Measurements from ENCODE around the gene TMEM178A.

TMEM178A gene

DNA sequence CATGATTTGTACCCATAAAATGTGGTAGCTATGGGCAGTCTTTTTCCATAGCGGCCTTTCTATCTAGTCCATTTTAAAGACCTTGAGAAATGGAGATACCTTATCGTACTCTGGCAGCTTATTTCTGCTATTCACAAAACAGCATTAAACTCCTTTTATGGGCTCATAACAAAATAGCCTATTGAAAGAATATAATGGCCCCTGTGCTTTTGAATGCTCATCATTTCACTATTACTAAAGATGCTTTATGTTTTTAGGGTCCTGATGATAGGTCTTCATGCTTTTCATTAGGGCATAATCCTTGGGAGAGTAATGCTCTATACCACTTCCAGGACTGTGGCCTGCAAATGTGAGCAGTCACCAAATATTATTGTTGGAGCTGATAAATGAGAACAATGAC is 7.3 kb upstream of the TMEM178A start:
- Mint-ChIP-seq H3K9me3 (peaks cover 3 to 8% of the 10 kb centered on the region in 2 donors), H3K4me3 (no peak overlapping the region), H3K27me3 (peaks cover 28 to 35% of the 10 kb centered on the region in 2 donors), H3K4me1 (ENCODE audit: low read depth in 2 of 2) (no peaks in the 10 kb centered on the region), H3K36me3 (ENCODE audit: insufficient read depth) (no peaks in the 10 kb centered on the region), H3K27ac (no peak overlapping the region)
- ATAC-seq (replicated peaks) (no peak), DNase-seq (no peak)

GRCh38 chr2:39659765-39660611 is 5.7 kb upstream of the TMEM178A start:
- H3K27me3 Mint-ChIP-seq: peaks cover 32 to 35% of the 10 kb centered on the region in 2 donors
- H3K9me3 Mint-ChIP-seq: no peaks in the 10 kb centered on the region
- H3K4me1 Mint-ChIP-seq (ENCODE audit: low read depth in 2 of 2): peaks cover 0 to 3% of the 10 kb centered on the region in 2 donors
- H3K27ac Mint-ChIP-seq: no peak overlapping the region
- no peak overlapping the region for H3K4me3 Mint-ChIP-seq
- DNase-seq (no peak), ATAC-seq (replicated peaks) (no peak)
- H3K36me3 Mint-ChIP-seq (ENCODE audit: insufficient read depth): no peaks in the 10 kb centered on the region

DNA sequence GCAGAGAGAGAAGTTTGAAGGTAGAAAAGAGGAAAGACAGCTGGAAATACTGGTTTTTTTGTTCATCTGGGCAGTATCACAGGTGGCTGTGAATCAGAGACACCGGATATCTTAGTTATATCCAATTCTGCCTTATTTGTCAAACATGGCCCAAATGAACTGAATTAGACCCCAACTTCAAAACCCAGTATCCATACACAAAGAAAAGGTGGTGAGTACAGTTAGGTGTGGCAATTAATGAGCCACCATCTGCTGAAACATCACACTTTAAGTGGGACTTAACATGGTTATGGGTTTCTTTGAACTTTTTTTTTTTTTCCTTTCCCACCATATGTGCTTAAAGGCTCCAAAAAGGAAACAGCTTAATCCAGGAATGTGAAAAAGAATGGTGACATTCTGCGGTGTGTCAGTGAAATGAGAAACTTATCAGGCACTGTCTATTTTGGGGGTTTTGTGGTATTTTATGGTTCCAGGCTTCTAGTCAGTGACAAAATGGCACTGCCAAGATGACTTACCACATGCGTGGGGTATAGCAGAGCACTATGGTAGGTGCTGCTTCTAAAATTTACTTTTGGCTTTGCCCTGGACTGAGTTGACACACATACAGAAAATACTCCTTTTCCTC is 5.0 kb upstream of the TMEM178A start:
- peaks cover 38 to 40% of the 10 kb centered on the region in 2 donors for H3K27me3 Mint-ChIP-seq
- no peak overlapping the region for H3K4me3 Mint-ChIP-seq
- H3K36me3 Mint-ChIP-seq (ENCODE audit: insufficient read depth): peaks cover 2% of the 10 kb centered on the region
- H3K27ac Mint-ChIP-seq: no peak overlapping the region
- ATAC-seq (replicated peaks) (no peak), DNase-seq (no peak)
- peaks cover 0 to 6% of the 10 kb centered on the region in 2 donors for H3K4me1 Mint-ChIP-seq (ENCODE audit: low read depth in 2 of 2)
- H3K9me3 Mint-ChIP-seq: no peaks in the 10 kb centered on the region

DNA sequence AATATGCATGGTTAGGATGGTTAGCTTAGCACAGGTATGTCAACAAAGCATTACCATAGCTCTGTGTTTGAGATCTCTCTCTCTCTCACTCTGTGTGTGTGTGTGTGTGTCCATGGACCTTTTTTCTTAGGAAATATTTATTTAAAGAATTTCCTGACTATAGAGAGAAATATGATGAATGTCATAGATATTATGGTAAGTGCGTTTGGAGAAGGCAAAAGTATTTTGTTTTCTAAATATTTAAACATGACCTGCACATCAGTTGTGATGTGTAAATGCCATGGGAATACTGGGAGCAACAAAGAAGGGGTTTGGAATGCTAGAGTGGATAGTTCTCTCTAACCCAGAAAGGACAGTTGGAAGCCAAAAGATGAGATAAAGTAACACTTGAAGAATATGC is 3.9 kb upstream of the TMEM178A start:
- Mint-ChIP-seq H3K27ac (no peak overlapping the region), H3K36me3 (ENCODE audit: insufficient read depth) (peaks cover 2% of the 10 kb centered on the region), H3K4me1 (ENCODE audit: low read depth in 2 of 2) (peaks cover 0 to 11% of the 10 kb centered on the region in 2 donors), H3K4me3 (no peak overlapping the region), H3K9me3 (no peaks in the 10 kb centered on the region), H3K27me3 (peaks cover 42 to 46% of the 10 kb centered on the region in 2 donors)
- DNase-seq: no peak
- ATAC-seq (replicated peaks): no peak

DNA sequence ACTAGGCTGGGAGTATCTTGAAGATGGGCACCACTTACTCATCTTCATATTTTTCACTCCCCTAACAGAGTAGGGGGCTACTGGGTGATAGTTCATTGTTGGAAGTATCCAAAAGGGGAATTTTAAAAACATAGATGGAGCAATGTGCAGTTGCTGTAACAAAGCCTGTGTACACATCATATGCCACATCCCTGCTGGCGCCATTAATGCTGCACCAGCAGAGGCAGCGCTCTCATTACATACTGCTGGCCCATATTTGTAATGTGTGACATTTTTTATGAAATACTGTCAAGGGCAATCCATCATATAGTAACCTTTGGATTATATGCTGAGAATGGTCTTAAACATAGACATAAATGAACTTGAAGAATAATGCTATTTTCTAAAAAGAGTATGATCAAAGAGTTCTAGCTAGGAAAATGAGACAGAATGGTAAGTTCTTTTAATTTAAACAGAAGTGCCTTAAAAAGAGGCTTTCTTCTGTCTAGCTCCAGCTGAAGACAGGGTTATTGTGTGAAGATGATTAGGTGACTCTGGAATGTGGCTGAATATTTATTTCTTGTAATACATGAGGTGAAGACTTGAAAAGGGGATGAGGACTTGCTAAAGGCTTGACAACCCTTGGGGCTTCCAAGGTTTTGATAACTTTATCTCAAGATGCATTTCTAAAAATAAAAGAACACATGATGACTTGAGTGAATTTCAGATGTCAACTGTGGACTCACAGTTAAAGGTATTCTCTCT is 2.4 kb upstream of the TMEM178A start:
- Mint-ChIP-seq H3K9me3 (no peaks in the 10 kb centered on the region), H3K36me3 (ENCODE audit: insufficient read depth) (peaks cover 2% of the 10 kb centered on the region), H3K27me3 (peaks cover 57 to 62% of the 10 kb centered on the region in 2 donors), H3K27ac (no peak overlapping the region), H3K4me3 (no peak overlapping the region), H3K4me1 (ENCODE audit: low read depth in 2 of 2) (peaks cover 0 to 11% of the 10 kb centered on the region in 2 donors)
- ATAC-seq (replicated peaks) (no peak), DNase-seq (no peak)

GRCh38 chr2:39664232-39664887 is 1.4 kb upstream of the TMEM178A start:
- no peak overlapping the region for H3K27ac Mint-ChIP-seq
- DNase-seq: no peak
- H3K36me3 Mint-ChIP-seq (ENCODE audit: insufficient read depth): peaks cover 2% of the 10 kb centered on the region
- ATAC-seq (replicated peaks): no peak
- no peaks in the 10 kb centered on the region for H3K9me3 Mint-ChIP-seq
- peaks cover 0 to 11% of the 10 kb centered on the region in 2 donors for H3K4me1 Mint-ChIP-seq (ENCODE audit: low read depth in 2 of 2)
- peak overlapping the region in 1 of 2 donors; percentile 44 for H3K4me3 Mint-ChIP-seq
- H3K27me3 Mint-ChIP-seq: peaks cover 67% of the 10 kb centered on the region in 2 donors

GRCh38 chr2:39664888-39665591 is 677 bp upstream of the TMEM178A start:
- no peak for ATAC-seq (replicated peaks)
- no peak for DNase-seq
- Mint-ChIP-seq H3K27me3 (peaks cover 67 to 71% of the 10 kb centered on the region in 2 donors), H3K36me3 (ENCODE audit: insufficient read depth) (peaks cover 2% of the 10 kb centered on the region), H3K27ac (no peak overlapping the region), H3K9me3 (no peaks in the 10 kb centered on the region), H3K4me3 (peak overlapping the region; percentile 28 to 44), H3K4me1 (ENCODE audit: low read depth in 2 of 2) (peaks cover 0 to 11% of the 10 kb centered on the region in 2 donors)

DNA sequence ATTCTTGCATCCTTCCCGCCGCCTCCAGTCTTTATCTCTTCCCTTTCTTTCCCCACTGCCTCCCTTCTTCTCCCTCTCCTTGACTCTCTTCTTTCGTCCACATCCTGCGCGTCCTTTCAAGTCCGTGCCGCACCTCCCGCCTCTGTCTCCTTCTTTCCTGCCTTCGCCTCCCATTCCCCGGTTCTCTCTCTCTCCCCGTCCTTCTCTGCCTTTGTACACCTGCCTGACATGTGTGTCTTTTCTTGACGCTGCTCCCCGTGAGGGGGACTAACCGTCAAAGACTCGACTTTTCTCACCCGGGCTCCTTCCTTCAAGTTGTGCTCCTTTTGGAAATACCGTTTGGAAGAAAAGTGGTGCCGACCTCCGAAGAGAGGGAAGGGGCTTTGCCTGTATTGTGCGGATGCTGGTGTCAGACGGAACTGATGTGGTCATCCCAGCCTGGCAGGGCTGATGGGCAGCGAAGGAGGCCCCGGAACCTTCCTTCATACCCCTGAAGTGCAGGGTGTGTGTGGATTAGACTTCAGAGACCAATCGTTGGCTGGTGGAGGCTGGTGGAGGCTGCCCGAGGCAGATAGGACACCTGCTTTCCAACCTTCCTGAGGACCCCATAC is 879 bp downstream of the TMEM178A start:
- ATAC-seq (replicated peaks) (no peak), DNase-seq (no peak)
- H3K4me3 Mint-ChIP-seq: peak overlapping the region; percentile 59 to 60
- H3K4me1 Mint-ChIP-seq (ENCODE audit: low read depth in 2 of 2): peaks cover 0 to 11% of the 10 kb centered on the region in 2 donors
- no peaks in the 10 kb centered on the region for H3K9me3 Mint-ChIP-seq
- peaks cover 70 to 77% of the 10 kb centered on the region in 2 donors for H3K27me3 Mint-ChIP-seq
- no peak overlapping the region for H3K27ac Mint-ChIP-seq
- peaks cover 2% of the 10 kb centered on the region for H3K36me3 Mint-ChIP-seq (ENCODE audit: insufficient read depth)

DNA sequence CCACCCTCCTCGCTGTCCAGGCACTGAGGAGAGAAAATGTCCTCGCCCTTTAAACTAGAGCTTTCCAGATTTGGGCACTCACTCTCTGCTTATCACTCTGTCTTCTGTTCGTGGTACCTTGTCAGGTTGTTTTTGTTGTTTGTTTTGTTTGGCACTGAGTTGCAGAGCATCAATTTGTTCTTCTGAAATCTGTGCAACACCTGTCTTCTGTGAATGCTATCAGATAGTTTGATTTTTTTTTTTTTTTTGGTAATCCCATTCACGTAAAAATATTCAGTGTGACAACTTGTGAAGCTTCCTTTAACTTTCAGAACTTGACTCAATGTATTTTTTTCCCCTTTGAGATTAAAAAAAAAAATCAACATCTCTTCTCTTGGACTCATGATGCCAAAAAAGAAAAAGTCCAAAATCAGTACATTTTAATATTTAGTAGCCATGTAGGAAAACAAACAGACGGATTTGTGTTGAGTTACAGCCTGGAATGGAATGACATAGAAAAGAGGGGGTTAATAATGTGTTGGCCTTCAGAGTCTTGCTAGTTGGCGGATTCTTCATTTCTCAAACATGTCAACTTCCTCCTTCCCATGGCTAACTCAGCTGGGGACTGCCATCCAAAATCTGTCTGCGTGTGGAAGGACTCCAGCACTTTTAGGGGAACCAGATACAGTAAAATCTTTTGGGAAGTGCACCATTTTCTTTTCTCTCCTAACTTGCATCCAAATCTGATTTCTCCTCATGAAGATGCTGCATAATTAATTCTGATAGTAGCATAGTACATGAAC is 1.6 kb downstream of the TMEM178A start:
- Mint-ChIP-seq H3K36me3 (ENCODE audit: insufficient read depth) (peaks cover 2% of the 10 kb centered on the region), H3K4me3 (peak overlapping the region; percentile 59 to 60), H3K27me3 (peaks cover 76 to 77% of the 10 kb centered on the region in 2 donors), H3K9me3 (no peaks in the 10 kb centered on the region), H3K4me1 (ENCODE audit: low read depth in 2 of 2) (peaks cover 0 to 12% of the 10 kb centered on the region in 2 donors), H3K27ac (no peak overlapping the region)
- ATAC-seq (replicated peaks) (no peak), DNase-seq (no peak)

GRCh38 chr2:39667886-39668276 is 2.2 kb downstream of the TMEM178A start:
- peaks cover 0 to 12% of the 10 kb centered on the region in 2 donors for H3K4me1 Mint-ChIP-seq (ENCODE audit: low read depth in 2 of 2)
- no peak overlapping the region for H3K27ac Mint-ChIP-seq
- H3K4me3 Mint-ChIP-seq: no peak overlapping the region
- H3K27me3 Mint-ChIP-seq: peaks cover 76 to 83% of the 10 kb centered on the region in 2 donors
- no peaks in the 10 kb centered on the region for H3K9me3 Mint-ChIP-seq
- H3K36me3 Mint-ChIP-seq (ENCODE audit: insufficient read depth): peaks cover 2% of the 10 kb centered on the region
- no peak for DNase-seq
- ATAC-seq (replicated peaks): no peak

GRCh38 chr2:39668576-39669080 is 2.9 kb downstream of the TMEM178A start:
- ATAC-seq (replicated peaks) (no peak), DNase-seq (no peak)
- Mint-ChIP-seq H3K4me3 (no peak overlapping the region), H3K36me3 (ENCODE audit: insufficient read depth) (peaks cover 2% of the 10 kb centered on the region), H3K27ac (no peak overlapping the region), H3K4me1 (ENCODE audit: low read depth in 2 of 2) (peaks cover 0 to 12% of the 10 kb centered on the region in 2 donors), H3K27me3 (peaks cover 72 to 87% of the 10 kb centered on the region in 2 donors), H3K9me3 (no peaks in the 10 kb centered on the region)

Measured in effector memory CD8-positive, alpha-beta T cell (primary cell).